Skeletal muscle cell (primary cell): Measurements from ENCODE around the gene MAST3.
A peak's percentile ranks its signal among the peaks of the same experiment; 100 is the strongest.

Experiments used
- DNase-seq: peaks from one replicate; pipeline ENCODE4 v3.0.0-alpha.2; 2010; ENCODE audit warnings: low read depth
- H3K4me3 ChIP-seq: 2 replicates; pipeline ENCODE4 v1.5.1; 2011; ENCODE audit warnings: low read depth, mild to moderate bottlenecking, control low read depth, low read length, moderate library complexity

MAST3 gene

GRCh38 chr19:18097217-18097992 is at the start of gene MAST3:
Gene MAST3 (plus strand): TSS chr19:18097778. CDS start chr19:18097793, 15 bp downstream.
- DNase-seq, result no peak
- peak within 1 kb of the TSS; percentile 59 for H3K4me3 ChIP-seq

GRCh38 chr19:18049385-18049784 is 48.2 kb upstream of the MAST3 start:
- DNase-seq, result no peak
- no peak overlapping the region for H3K4me3 ChIP-seq

- no peak for DNase-seq
- no peak overlapping the region for H3K4me3 ChIP-seq
Measured at GRCh38 chr19:18051887-18052286, 45.7 kb upstream of the MAST3 start.

GRCh38 chr19:18053576-18054219 is 43.9 kb upstream of the MAST3 start:
- DNase-seq, result no peak
- H3K4me3 ChIP-seq, result no peak overlapping the region

- no peak for DNase-seq
- no peak overlapping the region for H3K4me3 ChIP-seq
Measured at GRCh38 chr19:18055967-18056366, 41.6 kb upstream of the MAST3 start.

GRCh38 chr19:18057557-18057956 is 40.0 kb upstream of the MAST3 start:
- H3K4me3 ChIP-seq, result no peak overlapping the region
- DNase-seq, result no peak

GRCh38 chr19:18058208-18059009 is 39.2 kb upstream of the MAST3 start:
- DNase-seq, result no peak
- H3K4me3 ChIP-seq, result peak overlapping the region; percentile 34

GRCh38 chr19:18059297-18059696 is 38.3 kb upstream of the MAST3 start:
- DNase-seq, result no peak
- no peak overlapping the region for H3K4me3 ChIP-seq

GRCh38 chr19:18059902-18060301 is 37.7 kb upstream of the MAST3 start:
- H3K4me3 ChIP-seq, result no peak overlapping the region
- DNase-seq, result no peak

- DNase-seq, result no peak
- no peak overlapping the region for H3K4me3 ChIP-seq
Measured at GRCh38 chr19:18060472-18060871, 37.1 kb upstream of the MAST3 start.

GRCh38 chr19:18062028-18062427 is 35.5 kb upstream of the MAST3 start:
- H3K4me3 ChIP-seq, result no peak overlapping the region
- DNase-seq, result no peak

GRCh38 chr19:18063463-18063862 is 34.1 kb upstream of the MAST3 start:
- no peak for DNase-seq
- no peak overlapping the region for H3K4me3 ChIP-seq

GRCh38 chr19:18065173-18065495 is 32.4 kb upstream of the MAST3 start:
- DNase-seq, result no peak
- H3K4me3 ChIP-seq, result no peak overlapping the region

- DNase-seq, result no peak
- no peak overlapping the region for H3K4me3 ChIP-seq
Measured at GRCh38 chr19:18068395-18068794, 29.2 kb upstream of the MAST3 start.

- no peak for DNase-seq
- no peak overlapping the region for H3K4me3 ChIP-seq
Measured at GRCh38 chr19:18069383-18069782, 28.2 kb upstream of the MAST3 start.

- DNase-seq, result no peak
- H3K4me3 ChIP-seq, result no peak overlapping the region
Measured at GRCh38 chr19:18070181-18070580, 27.4 kb upstream of the MAST3 start.

- DNase-seq, result no peak
- no peak overlapping the region for H3K4me3 ChIP-seq
Measured at GRCh38 chr19:18072335-18072734, 25.2 kb upstream of the MAST3 start.

- DNase-seq, result no peak
- H3K4me3 ChIP-seq, result no peak overlapping the region
Measured at GRCh38 chr19:18073197-18073596, 24.4 kb upstream of the MAST3 start.

- no peak for DNase-seq
Measured at GRCh38 chr19:18074192-18074591, 23.4 kb upstream of the MAST3 start.

GRCh38 chr19:18083929-18084684 is 13.5 kb upstream of the MAST3 start:
- no peak for DNase-seq
- H3K4me3 ChIP-seq, result no peak overlapping the region

More at GRCh38 chr19:18074192-18074591, 23.4 kb upstream of the MAST3 start:
- no peak overlapping the region for H3K4me3 ChIP-seq
